Activated CD4-positive, alpha-beta T cell treated with anti-CD3 and anti-CD28 coated beads, Interleukin-2, amount 50 U/mL, for 24 hours (primary cell): ENCODE results near the gene DFFB.

Experiments used
- DNase-seq, 2 donors: peaks; one replicate each; pipeline ENCODE4 v3.0.0-alpha.2; 2020; ENCODE audit warnings: low read depth in 1 of 2, low spot score in 1 of 2

The DFFB gene

DNA sequence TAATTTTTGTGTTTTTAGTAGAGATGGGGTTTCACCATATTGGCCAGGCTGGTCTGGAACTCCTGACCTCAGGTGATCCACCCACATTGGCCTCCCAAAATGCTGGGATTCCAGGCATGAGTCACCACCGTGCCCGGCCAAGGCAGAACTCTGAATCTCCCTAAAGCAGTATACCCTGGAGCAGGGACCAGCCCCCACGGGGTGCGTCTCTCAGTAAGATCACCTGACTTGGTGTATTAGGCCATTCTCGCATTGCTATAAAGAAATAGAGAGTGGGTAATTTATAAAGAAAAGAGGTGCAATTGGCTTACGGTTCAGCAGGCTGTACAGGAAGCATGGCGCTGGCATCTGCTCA, 14.2 kb downstream of the DFFB start:
- no peak for DNase-seq

DNA sequence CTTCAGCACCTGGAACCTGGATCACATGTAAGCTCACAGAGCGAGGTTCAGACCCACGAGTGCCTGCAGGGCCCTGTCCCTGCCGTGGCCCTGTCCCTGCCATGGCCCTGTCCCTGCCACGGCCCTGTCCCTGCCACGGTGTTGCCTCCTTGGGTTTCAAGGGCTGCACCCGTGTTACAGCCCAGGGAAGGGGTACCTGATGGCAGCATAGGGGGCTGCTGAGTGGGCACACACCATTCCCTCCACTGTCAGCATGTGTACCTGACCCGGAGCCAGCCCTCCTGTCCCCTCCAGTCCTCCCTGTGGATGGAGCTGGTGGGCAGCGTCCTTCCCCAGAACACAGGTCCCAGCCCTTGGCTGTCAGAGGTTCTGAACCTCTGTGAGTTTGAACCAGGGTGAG, 15.3 kb downstream of the DFFB start:
- no peak for DNase-seq

DNA sequence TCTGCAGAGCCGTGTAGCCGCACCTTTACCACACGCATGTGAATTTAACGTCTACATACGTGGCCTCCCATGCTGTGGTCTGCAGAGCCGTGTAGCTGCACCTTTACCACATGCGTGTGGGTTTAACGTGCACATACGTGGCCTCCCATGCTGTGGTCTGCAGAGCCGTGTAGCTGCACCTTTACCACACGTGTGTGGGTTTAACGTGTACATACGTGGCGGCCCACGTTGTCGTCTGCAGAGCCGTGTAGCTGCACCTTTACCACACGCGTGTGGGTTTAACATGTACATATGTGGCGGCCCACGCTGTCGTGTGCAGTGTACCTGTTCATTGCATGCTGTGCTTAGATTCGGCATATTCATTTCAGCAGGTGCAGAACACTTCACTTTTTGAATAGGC, 17.5 kb downstream of the DFFB start:
- no peak for DNase-seq

DNA sequence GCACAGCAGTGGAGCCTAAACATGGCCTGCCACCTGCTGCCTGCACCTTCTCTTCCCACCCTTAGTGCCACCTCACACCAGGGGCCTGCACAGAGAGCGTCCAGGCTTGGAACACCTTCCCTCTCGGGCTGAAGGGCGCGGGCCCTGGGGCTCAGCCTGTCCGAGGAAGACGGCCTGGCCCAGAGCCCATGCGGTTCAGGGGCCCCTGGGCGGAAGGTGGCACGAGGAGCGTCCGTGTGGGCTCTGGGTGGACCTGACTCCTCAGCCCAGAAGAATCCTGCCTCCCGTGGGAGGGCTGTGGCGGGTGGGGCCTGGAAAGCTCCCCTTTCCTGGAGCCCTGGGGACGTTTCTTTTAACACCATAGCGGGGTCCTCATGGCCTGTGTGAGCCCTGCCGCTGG, 19.4 kb downstream of the DFFB start:
- no peak for DNase-seq

DNA sequence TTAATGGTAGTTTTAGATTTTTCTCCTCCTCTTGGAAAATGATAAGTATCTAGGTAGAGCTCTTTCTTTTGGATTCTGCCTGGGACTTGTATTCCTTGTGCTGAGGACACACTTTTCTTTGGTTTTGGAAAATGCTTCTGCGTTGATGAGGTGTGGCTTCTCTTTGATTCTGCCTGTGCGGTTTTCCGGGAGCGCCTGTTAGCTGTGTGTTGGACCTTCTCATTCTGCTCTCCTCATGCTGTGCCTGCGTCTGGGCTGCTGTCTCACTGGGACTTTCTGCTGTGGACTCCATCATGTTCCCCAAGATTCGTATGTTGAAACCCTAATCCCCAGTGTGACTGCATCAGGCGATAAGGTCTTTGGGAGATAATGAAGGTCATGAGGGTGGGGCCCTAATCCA, 21.8 kb downstream of the DFFB start:
- no peak for DNase-seq

DNA sequence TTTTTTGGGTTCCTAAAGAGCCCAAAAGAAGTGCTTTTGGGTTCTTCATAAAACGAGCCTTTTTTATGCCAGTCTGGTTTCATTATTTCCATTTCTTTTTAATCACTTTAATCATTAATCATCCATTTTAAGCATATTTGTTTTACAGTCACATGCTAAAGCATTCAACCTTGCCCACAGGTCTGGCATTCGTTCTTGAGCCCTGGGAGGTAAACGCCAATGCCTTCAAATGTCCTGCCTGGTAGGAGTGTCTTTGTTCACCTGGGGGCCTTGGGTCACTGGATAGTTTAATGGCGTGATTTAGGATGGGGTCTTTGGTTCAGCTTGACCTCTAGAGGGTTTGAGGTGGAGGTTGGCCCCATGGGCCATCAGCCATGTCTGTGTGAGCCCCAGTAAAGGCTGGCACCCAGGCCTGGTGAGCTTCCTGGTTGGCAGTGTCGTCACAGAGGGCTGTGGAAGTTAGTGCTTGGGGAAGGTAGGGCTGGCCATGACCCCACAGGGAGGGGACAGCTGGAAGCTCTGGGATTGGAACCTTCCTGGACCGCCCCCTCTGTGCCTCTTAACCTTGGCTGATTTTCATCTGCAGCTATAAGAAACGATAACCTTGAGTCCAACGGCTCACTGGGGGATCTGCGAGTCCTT, 22.6 kb downstream of the DFFB start:
- no peak for DNase-seq

DNA sequence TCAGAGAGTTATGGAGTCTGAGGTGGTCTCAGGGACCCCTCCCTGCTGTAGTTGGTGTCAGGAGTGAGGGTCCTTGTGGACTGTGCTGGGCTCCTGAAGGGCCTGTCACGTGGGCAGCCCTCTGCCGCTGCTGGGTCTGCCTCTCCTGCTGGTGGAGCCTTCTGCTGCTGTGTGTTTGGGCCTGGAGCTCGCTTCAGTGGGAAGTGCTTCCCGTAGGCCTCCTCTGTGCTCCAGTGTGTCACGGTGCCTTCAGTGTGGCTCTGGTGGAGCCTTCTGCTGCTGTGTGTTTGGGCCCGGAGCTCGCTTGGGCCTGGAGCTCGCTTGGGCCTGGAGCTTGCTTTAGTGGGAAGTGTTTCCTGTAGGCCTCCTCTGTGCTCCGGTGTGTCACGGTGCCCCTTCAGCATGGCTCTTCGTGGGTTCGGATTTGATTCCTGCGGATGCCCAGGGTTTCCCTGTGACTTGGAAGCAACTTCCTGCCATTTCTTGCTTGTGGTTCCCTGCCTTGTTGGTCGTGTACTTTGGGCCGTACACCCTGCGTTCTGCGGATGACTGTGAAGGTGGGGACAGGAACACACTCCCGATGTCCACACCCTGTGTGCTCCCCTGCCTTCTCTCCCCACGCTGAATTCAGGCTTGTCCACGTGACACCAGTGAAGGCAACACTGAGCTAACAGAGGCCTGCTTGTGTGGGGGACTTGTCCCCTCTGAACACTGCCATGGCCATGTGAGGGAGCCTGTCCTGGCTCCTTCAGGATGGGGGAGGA, 23.3 kb downstream of the DFFB start:
- DNase-seq = no peak

DNA sequence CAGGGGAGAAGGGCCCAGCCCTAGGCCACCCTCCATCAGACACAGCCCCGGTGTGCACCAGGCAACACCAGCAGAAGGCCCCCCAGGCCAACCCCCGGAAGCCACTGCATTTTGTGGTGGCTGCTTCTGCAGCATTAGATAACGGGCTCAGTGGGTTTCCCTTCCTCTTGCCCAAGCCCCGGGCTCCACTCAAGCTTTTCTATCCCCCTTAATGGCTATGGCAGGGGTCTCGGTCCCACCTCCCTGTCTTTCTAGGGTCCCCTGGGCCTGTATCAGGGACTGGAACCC, 23.9 kb downstream of the DFFB start:
- no peak for DNase-seq

DNA sequence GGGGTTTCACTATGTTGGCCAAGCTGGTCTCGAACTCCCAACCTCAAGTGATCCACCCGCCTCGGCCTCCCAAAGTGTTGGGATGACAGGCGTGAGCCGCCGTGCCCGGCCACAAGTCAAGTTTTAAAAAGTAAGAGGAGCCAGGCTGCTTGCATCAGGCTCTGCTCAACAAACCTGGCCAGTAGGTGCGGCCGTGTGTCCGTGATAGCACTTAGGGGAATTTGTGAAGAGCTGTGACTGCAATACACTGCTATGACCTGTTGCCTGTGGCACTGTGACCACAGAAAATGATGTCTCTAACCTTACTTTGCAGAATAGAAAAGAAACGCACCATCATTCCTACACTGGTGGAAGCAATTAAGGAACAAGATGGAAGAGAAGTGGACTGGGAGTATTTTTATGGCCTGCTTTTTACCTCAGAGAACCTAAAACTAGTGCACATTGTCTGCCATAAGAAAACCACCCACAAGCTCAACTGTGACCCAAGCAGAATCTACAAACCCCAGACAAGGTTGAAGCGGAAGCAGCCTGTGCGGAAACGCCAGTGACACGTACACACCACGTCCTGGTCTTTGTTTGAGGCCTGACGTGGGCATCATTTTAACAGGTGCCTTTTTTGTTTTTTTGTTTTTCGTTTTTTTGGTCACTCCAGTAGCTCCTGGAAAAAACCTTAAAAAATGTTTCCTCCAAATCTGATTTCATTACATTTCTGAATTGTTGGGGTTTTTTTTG, 26.1 kb downstream of the DFFB start:
- DNase-seq = no peak

DNA sequence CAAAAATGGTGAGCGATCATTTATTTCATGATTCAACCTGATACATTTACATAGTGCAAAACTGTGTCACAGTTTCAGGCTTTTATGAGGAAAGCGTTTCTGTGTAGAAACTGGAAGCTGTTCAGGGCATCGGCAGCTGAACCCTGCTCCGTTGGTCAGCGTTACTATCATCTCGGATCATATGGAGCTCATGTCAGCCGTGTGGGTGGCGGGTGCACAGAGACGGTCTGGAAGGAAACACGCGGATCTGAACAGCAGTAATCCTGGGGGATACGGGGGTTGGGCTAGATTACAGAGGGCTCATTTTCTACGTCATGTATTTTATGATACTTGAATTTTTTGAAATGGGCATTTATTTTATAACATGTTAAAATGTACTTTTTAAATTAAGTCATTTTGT, 27.7 kb downstream of the DFFB start:
- no peak for DNase-seq

DNA sequence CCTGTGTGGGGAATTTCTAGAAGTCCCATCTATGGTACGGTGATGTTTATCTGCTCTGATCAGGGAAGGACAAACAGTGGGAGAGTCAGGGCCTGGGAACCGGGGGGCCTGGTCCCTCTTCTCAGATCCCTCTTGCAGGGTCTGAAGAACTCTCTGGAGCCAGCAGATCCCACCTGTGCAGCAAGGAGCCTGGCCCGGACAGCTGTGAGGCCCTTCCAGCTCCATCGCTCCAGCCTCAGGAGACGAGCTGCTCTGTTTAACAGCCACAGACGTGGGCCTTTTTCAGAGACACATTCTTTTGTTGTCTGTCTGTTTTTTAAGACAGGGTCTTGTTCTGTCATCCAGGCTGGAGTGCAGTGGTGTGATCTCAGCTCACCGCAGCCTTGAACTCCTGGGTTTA, 28.3 kb downstream of the DFFB start:
- DNase-seq = no peak

DNA sequence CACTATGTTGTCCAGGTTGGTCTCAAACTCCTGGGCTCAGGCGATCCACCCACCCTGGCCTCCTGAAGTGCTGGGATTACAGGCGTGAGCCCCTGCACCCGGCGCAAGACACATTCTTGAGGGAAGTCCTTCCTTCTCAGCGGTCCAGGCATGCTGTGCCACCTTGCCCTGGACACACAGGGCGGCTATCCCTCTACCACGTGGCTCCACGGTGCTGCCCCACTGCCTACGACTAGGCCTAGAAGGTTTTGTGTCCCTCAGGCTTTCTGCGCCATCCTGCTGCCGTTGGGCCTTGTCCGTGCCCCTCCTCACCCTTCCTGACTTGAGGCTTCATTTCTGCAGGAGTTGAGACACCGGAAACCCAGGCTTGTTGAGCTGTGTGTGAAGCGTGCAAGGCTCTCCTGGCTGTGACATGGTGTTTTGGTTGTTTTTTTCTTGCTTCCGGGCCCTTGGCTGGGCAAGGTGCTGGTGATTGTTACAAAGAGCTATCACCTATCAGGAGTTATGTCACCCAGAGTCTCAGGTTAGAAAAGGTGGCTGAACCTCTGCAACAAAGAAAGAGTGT, 28.9 kb downstream of the DFFB start:
- no peak for DNase-seq

DNA sequence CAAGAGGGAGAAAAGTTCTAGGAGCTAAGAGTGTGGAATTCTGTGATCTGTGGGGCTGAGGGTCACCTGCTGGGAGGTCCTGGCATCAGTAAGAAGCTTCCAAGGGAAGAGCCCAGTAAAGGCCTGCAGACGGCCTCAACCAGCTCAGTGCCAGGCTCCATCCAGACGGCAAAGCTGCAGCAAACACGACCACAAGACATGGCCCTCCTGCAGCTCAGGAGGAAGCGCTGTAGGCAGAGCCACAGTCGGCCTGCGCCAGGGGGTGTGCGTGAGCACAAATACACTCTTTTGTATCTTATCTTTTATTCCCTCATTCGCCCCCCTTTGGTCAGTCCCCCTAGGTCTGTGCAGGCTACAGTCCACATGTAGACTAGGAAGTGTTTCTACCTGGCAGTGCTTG, 29.4 kb downstream of the DFFB start:
- no peak for DNase-seq

DNA sequence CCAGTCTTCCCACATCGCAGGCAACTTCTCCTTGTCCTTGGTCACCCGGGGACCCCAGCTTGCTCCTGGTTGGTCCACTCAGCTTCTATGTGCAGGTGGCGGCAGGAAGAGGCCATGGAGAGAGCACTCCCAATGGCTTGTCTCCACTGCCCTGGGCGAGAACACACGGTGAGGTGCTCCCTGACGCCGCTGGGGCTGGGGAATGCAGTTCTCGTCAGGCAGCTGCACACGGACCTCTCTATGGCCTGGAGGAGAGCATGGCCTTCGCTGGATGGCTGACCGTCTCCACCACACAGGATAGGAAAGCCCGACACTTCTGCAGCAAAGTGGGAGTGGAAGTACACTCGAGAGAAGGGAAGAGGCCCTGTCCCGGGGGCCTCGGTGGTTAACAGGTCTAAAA, 31.0 kb downstream of the DFFB start:
- DNase-seq = no peak

DNA sequence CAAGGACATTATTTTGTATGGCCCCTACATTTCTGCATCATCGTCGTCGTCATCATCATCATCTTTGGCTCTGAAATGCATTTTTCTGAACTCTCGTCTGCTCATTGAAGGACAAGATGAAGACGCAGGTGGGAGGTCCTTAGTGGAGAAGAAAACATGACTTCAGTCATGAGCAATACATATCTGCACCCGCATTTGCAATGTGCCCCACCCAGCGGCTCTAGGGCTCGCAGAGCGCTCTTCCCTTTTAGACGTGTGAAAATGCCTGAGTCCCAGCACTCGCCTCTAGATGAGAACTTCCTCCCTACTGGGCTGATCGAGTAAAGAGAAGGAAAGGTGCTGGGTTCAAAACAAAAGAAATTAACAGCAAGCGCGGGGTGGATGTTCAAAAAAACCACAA, 32.7 kb downstream of the DFFB start:
- no peak for DNase-seq

DNA sequence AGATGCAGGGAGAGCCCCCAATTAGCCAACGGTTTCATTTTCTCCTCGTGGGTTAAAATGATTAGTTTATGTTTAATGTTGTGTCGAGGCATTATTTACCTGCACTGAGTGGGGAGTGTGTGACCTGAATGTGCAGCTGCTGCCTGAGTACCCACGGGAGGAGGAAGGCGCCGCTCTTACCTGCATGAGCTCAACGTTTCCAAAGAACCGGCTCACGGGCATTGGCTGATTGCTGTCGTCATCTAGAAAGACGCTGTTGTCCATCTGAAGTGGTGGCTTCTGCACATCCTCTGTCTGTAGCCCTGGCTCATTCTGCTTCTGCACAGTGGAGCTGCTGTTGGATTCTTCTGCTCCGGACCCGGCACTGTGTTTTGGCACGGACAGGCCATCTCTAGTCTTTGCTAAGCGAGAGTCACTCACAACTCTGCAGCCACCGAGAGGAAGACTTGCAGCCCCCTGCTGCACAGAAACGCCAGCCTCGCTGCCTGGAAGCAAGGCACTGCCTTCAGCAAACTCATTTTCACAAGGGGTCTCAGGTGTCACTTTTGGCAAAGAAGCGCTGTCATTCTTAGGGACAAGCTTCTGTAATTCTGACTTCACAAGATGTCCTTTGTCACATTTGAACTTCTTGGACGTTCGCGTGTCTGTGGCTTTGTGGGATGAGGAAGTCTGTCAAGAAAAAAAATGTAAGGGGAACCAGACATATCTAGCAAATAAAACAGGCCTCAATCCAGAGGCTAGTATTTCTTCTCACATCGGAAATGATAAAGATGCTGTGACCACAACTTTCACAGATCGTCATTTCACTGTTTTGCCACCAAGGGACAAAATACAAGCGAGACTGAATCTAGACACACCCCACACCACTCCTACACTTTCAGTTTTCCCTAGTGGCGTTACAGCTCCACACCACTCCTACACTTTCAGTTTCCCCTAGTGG, 33.4 kb downstream of the DFFB start:
- DNase-seq = no peak

DNA sequence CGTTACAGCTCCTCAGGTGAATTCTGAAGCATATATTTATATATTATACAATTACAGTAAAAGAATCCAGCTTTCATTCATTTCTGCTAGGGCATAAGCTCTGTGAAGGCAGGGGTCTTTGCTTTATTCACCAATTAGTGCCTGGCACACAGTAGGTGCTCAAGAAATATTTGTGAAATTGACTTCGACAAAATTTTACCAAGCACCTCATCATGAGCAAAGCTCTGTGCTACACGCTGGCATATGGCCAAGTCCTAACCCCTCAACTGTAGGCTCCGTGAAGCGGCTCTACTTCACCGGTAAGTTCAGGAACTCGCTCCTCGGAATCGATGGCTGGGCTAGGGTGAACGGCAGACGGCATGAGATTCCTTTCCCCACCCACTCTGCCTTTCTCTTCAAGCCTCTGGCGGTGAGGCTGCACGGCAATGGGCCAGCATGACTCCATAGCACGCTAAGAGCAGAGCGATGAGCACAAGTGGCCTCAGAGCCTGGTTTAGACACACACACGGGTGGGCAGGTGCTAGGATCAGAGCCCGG, 34.1 kb downstream of the DFFB start:
- no peak for DNase-seq

DNA sequence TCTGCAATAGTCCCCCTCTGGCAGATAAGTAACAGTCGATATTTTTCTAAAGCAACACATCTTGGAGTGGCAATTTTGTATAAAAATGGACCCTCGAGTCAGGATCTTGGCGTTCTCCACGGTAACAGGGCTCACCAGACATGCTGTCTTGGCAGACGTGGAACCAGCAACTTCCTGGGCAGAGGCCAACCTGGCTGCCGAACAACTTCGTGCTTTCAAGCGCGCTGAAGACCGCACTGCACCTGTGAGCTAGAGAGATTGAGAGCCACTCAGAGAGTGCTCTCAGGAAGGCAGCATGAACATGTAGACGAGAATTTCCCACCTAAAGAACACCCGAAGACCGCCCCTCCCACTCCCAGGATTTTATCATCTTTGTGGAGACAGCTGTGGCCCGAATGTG, 35.5 kb downstream of the DFFB start:
- no peak for DNase-seq

DNA sequence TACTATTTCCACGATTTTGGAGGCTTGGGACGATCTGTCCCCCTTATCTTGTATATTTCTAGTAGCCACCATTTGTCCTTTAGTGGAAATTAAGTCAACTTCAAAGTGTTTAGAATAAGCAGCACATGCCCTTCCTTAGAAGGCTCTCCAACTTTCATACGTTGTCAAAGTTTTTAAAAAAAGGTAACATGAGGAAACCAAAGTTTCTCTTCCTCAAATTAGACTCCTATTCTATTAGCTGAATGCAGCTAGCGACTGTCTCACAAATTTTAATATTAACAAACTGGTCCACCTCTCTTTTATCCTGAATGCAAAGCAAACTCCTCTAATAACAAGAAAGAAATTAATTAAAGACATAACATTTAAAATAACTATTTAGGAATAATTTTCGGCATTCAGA, 35.9 kb downstream of the DFFB start:
- no peak for DNase-seq

DNA sequence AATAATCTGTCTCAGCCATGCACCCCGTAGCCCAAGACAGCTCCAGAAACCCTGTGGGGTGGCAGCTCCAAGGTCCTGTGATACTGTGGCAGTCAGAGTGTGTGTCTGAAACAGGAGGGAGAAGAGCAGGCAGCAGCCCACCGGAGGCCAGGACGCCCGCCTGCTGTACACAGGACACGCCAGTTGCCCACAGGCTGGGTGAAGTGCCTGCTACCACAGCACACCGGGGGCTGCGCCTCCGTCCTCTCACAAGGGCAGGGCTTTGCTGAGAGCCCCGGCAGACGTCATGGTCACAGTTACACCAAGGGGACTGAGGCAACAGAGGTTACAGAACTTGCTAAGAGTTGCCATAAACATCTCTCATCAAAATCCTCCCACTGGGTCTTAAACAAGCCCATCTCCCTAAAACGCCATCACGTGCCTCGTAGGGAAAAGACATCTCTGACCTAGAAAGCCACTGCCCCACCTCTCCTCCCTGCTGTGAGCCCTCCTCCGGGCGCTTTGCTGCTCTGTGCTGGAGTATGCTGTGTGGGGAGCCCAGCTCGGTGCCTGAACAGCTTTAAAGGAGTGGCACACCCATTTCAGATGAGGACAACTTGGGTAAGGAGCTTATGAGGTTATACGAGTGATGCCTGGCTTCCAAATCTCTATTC, 37.5 kb downstream of the DFFB start:
- no peak for DNase-seq
